ENCODE results near the gene TENM4.

Gene TENM4

DNA sequence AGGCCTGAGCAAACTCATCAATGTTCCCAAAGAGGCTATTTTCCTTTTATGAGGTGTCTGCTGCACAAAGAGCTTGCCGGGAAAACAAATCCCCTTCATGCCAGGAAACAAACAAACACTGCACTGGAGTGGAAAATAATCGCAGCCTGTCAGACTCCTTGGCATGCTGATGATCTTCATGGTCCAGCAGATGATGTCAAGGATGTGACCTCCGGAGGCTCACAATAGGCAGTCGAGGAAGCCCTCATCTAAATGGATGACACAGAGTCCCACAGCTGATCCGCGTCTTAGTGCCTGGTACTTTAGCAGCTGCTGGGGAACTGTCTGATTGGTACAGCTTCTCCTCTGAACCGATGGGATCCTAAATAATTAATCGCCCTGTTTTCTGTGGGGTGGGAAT, 187.6 kb downstream of the TENM4 start:
- ATAC-seq (replicated peaks; ENCODE audit: extremely low read depth, poor library complexity, severe bottlenecking): no peak
- H3K9me3 Mint-ChIP-seq: peaks cover 5% of the 10 kb centered on the region
- H3K36me3 Mint-ChIP-seq (ENCODE audit: insufficient read depth): no peaks in the 10 kb centered on the region
- H3K27ac Mint-ChIP-seq (ENCODE audit: low read depth): no peak overlapping the region
- no peaks in the 10 kb centered on the region for H3K27me3 Mint-ChIP-seq
- no peaks in the 10 kb centered on the region for H3K4me1 Mint-ChIP-seq
- H3K4me3 Mint-ChIP-seq: no peak overlapping the region
- no peak for DNase-seq (ENCODE audit: low spot score in 2 of 2)

DNA sequence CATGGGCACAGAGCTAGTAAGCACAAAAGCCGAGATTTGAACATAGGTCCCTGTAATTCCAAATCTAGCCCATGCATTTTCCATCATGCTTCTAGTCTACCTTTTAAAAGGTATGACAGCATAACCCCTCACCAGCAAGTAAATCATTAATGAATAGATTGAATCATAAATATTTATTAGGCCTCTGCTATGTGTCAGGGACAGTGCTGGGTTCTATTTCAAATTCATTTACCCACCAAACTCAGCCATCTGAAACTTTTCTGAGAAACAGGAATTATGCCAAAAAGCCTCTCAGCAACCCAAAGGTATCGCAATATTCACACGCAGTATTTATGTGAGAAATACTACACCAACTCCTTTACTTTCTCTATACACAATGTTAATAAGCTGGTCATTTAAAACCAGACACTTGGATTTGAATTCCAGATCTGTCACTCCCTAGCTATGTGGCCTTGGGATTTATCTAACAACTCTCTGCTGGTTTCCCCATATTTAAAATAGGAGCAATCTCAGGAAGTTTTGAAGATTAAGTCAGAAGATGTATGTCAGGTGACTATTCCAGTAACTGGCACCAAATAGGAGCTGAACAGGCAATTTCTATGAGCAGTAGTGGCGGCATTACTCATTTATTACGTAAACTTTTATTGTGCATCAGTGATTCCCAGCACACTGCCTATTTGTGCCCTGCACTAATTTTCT, 191.4 kb downstream of the TENM4 start:
- no peak overlapping the region for H3K4me3 Mint-ChIP-seq
- H3K27ac Mint-ChIP-seq (ENCODE audit: low read depth): no peak overlapping the region
- H3K9me3 Mint-ChIP-seq: peaks cover 5% of the 10 kb centered on the region
- H3K36me3 Mint-ChIP-seq (ENCODE audit: insufficient read depth): no peaks in the 10 kb centered on the region
- no peaks in the 10 kb centered on the region for H3K27me3 Mint-ChIP-seq
- H3K4me1 Mint-ChIP-seq: no peaks in the 10 kb centered on the region
- ATAC-seq (replicated peaks; ENCODE audit: extremely low read depth, poor library complexity, severe bottlenecking) (no peak), DNase-seq (ENCODE audit: low spot score in 2 of 2) (no peak)

DNA sequence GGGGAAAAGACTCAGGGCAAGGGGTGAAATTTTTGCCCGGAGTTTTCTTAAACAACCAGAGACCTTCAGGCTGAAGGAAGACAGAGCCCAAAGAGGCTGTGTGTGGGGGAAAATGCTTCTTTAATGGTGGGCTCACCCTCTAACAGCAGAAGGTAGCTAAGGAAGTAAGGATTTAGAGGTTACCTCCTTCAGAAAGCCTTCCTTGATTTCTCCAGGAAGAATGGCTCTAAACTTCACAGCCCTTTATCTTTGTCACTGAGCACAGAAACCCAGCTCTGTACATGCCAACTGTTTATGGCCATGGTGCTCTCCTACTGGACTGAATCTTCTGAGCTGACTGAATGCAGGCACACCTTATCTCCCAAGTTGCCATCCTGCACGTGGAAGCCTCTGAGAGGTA, 196.0 kb downstream of the TENM4 start:
- no peak for DNase-seq (ENCODE audit: low spot score in 2 of 2)
- ATAC-seq (replicated peaks; ENCODE audit: extremely low read depth, poor library complexity, severe bottlenecking): no peak
- H3K4me3 Mint-ChIP-seq: no peak overlapping the region
- no peaks in the 10 kb centered on the region for H3K36me3 Mint-ChIP-seq (ENCODE audit: insufficient read depth)
- H3K27me3 Mint-ChIP-seq: no peaks in the 10 kb centered on the region
- H3K27ac Mint-ChIP-seq (ENCODE audit: low read depth): no peak overlapping the region
- H3K4me1 Mint-ChIP-seq: no peaks in the 10 kb centered on the region
- H3K9me3 Mint-ChIP-seq: peaks cover 5% of the 10 kb centered on the region

DNA sequence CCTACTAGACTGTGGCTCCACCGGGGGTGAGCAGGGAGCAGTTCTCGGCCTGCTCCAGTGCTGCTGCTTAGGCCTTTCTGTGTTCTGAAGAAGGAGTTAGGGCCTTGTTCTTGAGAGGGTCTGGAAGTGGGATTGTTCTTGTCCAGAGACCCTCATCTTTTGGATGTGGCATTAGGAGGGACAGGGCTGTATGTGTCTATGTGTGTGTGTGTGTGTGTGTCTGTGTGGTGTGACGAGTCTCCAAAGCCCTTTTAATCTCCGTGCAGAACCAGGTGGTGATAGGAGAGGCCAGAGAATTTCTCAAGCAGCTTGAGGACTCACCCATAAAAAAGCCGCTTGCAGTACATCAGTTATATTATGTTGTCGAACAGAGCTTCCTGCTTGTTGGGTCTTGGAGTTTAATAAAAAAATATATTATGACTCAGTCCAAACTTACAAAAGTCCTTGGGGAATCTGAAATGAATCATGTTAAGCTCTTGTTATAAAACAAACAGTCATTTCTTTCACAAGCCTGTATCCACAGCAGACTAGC, 196.5 kb downstream of the TENM4 start:
- H3K27me3 Mint-ChIP-seq: no peaks in the 10 kb centered on the region
- H3K27ac Mint-ChIP-seq (ENCODE audit: low read depth): no peak overlapping the region
- ATAC-seq (replicated peaks; ENCODE audit: extremely low read depth, poor library complexity, severe bottlenecking) (no peak), DNase-seq (ENCODE audit: low spot score in 2 of 2) (no peak)
- H3K4me3 Mint-ChIP-seq: no peak overlapping the region
- no peaks in the 10 kb centered on the region for H3K4me1 Mint-ChIP-seq
- H3K9me3 Mint-ChIP-seq: peaks cover 5% of the 10 kb centered on the region
- no peaks in the 10 kb centered on the region for H3K36me3 Mint-ChIP-seq (ENCODE audit: insufficient read depth)

DNA sequence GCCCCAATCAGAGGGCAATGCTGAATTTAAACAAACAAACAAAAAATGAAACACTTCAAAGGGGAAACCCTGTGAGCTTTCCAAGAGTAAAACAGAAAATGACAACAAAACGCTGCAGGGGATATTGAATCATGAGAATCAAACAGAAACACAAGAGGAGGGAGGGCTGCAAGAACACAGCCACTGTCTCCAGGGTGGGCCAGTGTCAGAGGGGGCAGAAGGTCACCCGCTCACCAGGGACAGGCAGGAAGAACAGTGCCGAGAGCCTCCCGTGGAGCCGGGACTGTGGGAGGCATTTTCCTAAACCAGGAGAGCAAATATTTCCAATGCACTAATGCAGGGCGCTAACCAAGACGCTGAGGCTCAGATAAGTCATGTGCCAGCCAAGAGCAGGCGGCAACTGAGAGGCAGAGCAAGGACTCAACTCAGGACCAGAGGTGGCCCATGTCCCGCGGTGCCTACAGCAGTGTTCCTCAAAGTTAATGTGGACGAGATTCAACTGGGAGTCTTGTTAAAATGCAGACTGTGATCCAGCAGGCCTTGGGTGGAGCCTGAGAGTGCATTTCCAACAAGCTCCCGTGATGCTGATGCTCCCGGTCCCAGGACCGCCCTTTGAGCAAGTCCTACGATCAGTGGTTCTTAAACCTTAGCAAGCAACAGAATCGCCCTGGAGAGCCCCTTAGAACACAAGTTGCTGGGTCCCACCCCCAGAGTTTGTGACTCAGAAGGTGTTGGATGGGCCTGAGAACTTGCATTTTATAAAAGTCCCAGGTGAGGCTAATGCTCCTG, 197.2 kb downstream of the TENM4 start:
- Mint-ChIP-seq H3K36me3 (ENCODE audit: insufficient read depth) (no peaks in the 10 kb centered on the region), H3K4me3 (no peak overlapping the region), H3K4me1 (no peaks in the 10 kb centered on the region), H3K27me3 (no peaks in the 10 kb centered on the region), H3K9me3 (peaks cover 5% of the 10 kb centered on the region), H3K27ac (ENCODE audit: low read depth) (no peak overlapping the region)
- no peak for ATAC-seq (replicated peaks; ENCODE audit: extremely low read depth, poor library complexity, severe bottlenecking)
- no peak for DNase-seq (ENCODE audit: low spot score in 2 of 2)

DNA sequence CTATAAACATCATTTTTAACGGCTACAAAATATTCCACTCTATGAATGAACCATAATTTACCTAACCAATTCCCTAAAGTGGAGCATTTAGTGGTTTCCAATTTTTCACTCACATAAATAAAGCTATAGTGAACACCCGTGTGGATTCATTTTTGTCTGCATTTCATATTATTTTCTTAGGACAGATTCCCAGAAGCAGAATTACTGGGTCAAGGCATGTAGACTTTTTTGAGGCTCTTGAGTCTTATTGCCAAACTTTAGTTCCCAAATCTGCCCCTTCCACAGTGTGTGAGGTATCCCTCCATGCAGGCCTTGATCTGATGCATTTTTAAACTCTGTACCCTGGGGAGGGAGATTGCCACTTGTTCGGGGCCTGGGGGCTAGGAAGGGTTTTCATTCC, 198.2 kb downstream of the TENM4 start:
- DNase-seq (ENCODE audit: low spot score in 2 of 2) (no peak), ATAC-seq (replicated peaks; ENCODE audit: extremely low read depth, poor library complexity, severe bottlenecking) (no peak)
- no peaks in the 10 kb centered on the region for H3K36me3 Mint-ChIP-seq (ENCODE audit: insufficient read depth)

DNA sequence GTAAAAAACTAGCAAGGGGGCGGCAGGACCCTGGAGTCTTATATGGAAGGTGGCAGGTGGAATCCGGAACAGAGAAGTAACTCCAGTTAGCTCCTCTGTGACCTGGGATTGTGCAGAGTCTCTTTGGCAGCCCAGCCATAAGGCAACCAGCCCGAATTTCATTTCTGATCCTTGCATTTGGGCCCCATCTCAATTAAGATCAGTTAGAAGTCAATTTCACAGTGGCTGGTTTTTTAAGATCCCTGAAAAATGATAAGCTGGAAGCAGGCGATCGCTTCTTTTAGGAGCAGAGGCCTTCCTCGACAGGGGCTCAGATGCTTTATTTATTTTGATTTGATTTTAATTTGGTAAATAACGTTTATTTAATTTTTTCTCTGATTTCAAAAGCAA, 199.0 kb downstream of the TENM4 start:
- no peaks in the 10 kb centered on the region for H3K4me1 Mint-ChIP-seq
- no peak overlapping the region for H3K4me3 Mint-ChIP-seq
- no peak overlapping the region for H3K27ac Mint-ChIP-seq (ENCODE audit: low read depth)
- no peak for ATAC-seq (replicated peaks; ENCODE audit: extremely low read depth, poor library complexity, severe bottlenecking)
- no peaks in the 10 kb centered on the region for H3K9me3 Mint-ChIP-seq
- no peaks in the 10 kb centered on the region for H3K27me3 Mint-ChIP-seq
- H3K36me3 Mint-ChIP-seq (ENCODE audit: insufficient read depth): no peaks in the 10 kb centered on the region
- no peak for DNase-seq (ENCODE audit: low spot score in 2 of 2)

More for the DNA sequence above, 198.2 kb downstream of the TENM4 start:
- no peaks in the 10 kb centered on the region for H3K4me1 Mint-ChIP-seq
- H3K27me3 Mint-ChIP-seq: no peaks in the 10 kb centered on the region
- H3K9me3 Mint-ChIP-seq: peaks cover under 1% of the 10 kb centered on the region
- no peak overlapping the region for H3K27ac Mint-ChIP-seq (ENCODE audit: low read depth)
- no peak overlapping the region for H3K4me3 Mint-ChIP-seq

DNA sequence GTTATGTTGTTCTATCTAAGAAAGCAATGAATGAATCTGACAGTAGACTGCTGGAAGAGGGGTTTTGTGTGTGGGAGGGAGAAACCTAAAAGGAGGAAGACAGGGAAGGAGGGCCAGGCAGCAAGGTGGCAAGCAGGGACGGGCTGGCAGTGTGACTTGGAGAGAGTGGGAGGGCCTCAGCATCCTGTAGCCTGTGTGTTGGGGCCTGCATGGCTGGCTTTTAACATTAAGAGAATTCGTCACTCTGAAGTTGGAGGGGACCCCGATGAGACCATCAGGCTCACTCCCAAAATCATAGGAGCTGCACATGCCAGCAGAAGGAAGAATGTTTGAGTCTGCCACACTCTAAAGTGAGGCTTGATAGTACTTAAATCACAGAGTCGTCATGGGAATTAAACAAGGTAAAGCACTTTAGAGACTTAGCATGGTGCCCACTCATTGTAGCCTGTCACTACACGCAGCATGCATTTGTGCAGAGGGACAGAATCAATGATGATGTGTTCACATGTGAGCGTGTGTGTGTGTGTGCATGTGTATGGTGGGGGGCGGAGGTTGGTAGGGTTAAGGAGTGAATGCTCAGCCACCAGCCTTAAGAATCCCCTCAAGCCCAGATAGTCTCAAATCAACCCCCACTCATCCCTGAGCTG, 199.5 kb downstream of the TENM4 start:
- ATAC-seq (replicated peaks; ENCODE audit: extremely low read depth, poor library complexity, severe bottlenecking): no peak
- Mint-ChIP-seq H3K4me1 (no peaks in the 10 kb centered on the region), H3K36me3 (ENCODE audit: insufficient read depth) (no peaks in the 10 kb centered on the region), H3K27ac (ENCODE audit: low read depth) (no peak overlapping the region), H3K9me3 (no peaks in the 10 kb centered on the region), H3K27me3 (no peaks in the 10 kb centered on the region), H3K4me3 (no peak overlapping the region)
- DNase-seq (ENCODE audit: low spot score in 2 of 2): no peak

DNA sequence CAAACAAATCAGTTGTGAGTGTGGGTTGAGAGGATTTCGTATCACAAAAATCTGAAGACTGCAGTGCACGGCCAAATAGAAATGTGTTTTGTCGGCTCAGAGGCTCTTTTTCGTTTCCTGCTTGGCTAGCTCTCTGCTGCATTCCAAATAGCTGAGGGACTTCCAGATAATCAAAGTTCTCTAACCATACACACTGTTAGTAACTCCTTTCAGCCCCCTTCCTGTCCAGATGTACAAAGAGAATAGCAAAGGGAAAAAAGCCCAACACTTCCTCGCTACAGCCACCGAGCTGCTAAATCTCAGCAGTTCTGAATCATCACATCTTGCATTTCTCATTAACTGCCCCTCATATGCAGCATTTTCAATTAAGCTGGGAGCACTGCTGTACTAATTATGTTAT, 203.1 kb downstream of the TENM4 start:
- H3K27me3 Mint-ChIP-seq: no peaks in the 10 kb centered on the region
- H3K9me3 Mint-ChIP-seq: peaks cover 6% of the 10 kb centered on the region
- no peak for DNase-seq (ENCODE audit: low spot score in 2 of 2)
- H3K36me3 Mint-ChIP-seq (ENCODE audit: insufficient read depth): no peaks in the 10 kb centered on the region
- no peak for ATAC-seq (replicated peaks; ENCODE audit: extremely low read depth, poor library complexity, severe bottlenecking)
- H3K4me3 Mint-ChIP-seq: no peak overlapping the region
- H3K27ac Mint-ChIP-seq (ENCODE audit: low read depth): no peak overlapping the region
- no peaks in the 10 kb centered on the region for H3K4me1 Mint-ChIP-seq

DNA sequence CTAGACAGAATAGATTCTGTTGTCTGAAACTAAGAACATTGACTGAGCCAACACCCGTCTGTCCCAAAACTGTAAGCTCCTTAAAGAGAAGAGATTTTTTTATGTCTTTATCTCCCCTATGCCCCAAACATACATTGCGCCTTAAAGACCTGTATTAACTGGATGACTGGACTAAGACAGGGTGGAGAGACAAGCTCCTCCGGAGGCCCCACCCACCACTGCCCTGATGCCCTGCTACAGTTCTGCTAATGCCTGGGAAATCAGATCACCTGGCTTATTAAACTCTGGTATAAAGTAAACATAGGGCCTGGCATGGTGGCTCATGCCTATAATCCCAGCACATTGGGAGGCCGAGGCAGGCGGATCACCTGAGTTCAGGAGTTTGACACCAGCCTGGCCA, 203.7 kb downstream of the TENM4 start:
- peaks cover 6% of the 10 kb centered on the region for H3K9me3 Mint-ChIP-seq
- no peaks in the 10 kb centered on the region for H3K36me3 Mint-ChIP-seq (ENCODE audit: insufficient read depth)
- no peak overlapping the region for H3K4me3 Mint-ChIP-seq
- no peaks in the 10 kb centered on the region for H3K4me1 Mint-ChIP-seq
- no peaks in the 10 kb centered on the region for H3K27me3 Mint-ChIP-seq
- DNase-seq (ENCODE audit: low spot score in 2 of 2) (no peak), ATAC-seq (replicated peaks; ENCODE audit: extremely low read depth, poor library complexity, severe bottlenecking) (no peak)
- no peak overlapping the region for H3K27ac Mint-ChIP-seq (ENCODE audit: low read depth)

DNA sequence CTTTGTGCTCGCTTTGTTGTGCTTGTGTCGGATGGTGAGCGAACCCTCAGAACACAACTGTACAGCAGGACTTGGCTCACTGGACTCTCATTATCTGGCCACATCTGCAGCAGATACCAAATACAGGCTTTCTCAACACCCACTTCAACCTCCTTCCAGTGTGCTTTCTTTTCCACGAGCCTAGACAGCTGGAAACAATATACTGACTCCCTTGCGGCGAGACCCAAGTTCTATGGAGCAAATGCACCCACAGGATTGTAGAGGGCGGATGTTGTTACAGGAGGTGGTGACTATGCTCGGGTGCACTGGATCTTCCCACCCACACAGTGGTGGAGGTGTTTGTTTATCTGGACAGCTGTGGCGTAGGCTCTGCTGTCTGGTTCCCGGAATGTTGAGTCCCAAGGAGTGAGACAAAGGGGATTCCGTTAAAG, 204.3 kb downstream of the TENM4 start:
- H3K9me3 Mint-ChIP-seq: peaks cover 6% of the 10 kb centered on the region
- H3K27ac Mint-ChIP-seq (ENCODE audit: low read depth): no peak overlapping the region
- DNase-seq (ENCODE audit: low spot score in 2 of 2) (no peak), ATAC-seq (replicated peaks; ENCODE audit: extremely low read depth, poor library complexity, severe bottlenecking) (no peak)
- no peak overlapping the region for H3K4me3 Mint-ChIP-seq
- no peaks in the 10 kb centered on the region for H3K36me3 Mint-ChIP-seq (ENCODE audit: insufficient read depth)
- no peaks in the 10 kb centered on the region for H3K27me3 Mint-ChIP-seq
- no peaks in the 10 kb centered on the region for H3K4me1 Mint-ChIP-seq

DNA sequence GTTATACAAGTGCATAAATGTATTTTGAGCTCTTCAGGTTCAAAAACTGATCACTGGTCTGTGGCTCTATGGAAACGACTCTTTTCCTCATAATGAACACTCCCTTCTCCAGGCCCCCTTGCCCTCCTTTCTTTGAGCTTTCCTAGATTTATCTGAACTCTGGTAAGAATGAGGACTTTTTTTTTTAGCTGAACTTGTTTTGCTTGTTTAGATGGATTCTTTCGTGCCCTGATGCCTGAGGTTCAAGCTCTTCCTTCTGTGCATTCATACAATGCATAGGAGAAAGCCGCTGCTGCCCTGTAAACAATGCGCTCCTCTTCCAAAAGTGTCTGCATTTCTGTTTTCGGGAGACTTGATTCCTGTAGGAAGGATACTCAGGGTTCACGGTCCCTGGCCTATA, 205.1 kb downstream of the TENM4 start:
- Mint-ChIP-seq H3K27ac (ENCODE audit: low read depth) (no peak overlapping the region), H3K9me3 (peaks cover 6% of the 10 kb centered on the region), H3K36me3 (ENCODE audit: insufficient read depth) (no peaks in the 10 kb centered on the region), H3K27me3 (no peaks in the 10 kb centered on the region), H3K4me1 (no peaks in the 10 kb centered on the region), H3K4me3 (no peak overlapping the region)
- DNase-seq (ENCODE audit: low spot score in 2 of 2) (no peak), ATAC-seq (replicated peaks; ENCODE audit: extremely low read depth, poor library complexity, severe bottlenecking) (no peak)

DNA sequence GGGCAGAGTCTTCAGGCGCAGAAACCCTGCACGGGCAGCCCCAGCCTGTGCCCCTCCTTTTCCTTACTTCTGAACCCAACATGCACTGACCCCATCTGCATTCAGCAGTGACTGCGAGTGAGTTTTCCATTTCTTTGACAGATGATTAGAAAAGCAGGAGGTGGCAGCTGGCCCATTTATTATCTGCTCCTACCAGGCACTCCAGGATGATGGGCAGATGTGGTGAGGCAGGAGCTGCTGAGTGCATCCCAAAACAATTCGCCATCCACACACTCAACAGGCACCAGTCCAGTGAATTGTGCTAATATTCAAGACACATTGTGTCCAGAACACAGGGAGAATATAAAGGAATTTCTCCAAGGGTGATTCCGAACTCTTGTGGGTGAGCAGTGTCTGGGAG, 208.5 kb downstream of the TENM4 start:
- Mint-ChIP-seq H3K27me3 (no peaks in the 10 kb centered on the region), H3K27ac (ENCODE audit: low read depth) (no peak overlapping the region), H3K9me3 (peaks cover 6% of the 10 kb centered on the region), H3K4me3 (no peak overlapping the region), H3K36me3 (ENCODE audit: insufficient read depth) (no peaks in the 10 kb centered on the region), H3K4me1 (no peaks in the 10 kb centered on the region)
- ATAC-seq (replicated peaks; ENCODE audit: extremely low read depth, poor library complexity, severe bottlenecking) (no peak), DNase-seq (ENCODE audit: low spot score in 2 of 2) (no peak)

Data from central memory CD8-positive, alpha-beta T cell (primary cell).